NCI-H748 (cell line): ENCODE measurements around the gene ZCCHC7.
A peak's percentile ranks its signal among the peaks of the same experiment; 100 is the strongest.

ENCODE experiments used
- DNase-seq: peaks from one replicate; lab custom pipeline; 2025; ENCODE audit not compliant: unreplicated experiment; lab: John Stamatoyannopoulos, UW

The ZCCHC7 gene

GRCh38 chr9:37332578-37332977 is 212.2 kb downstream of the ZCCHC7 start:
- no peak for DNase-seq

- no peak for DNase-seq
These were observed 212.9 kb downstream of the ZCCHC7 start for GRCh38 chr9:37333288-37333687.

- no peak for DNase-seq
These were observed 214.9 kb downstream of the ZCCHC7 start for GRCh38 chr9:37335238-37335637.

- DNase-seq = no peak
These were observed 215.8 kb downstream of the ZCCHC7 start for GRCh38 chr9:37336150-37336549.

GRCh38 chr9:37337301-37337890 is 217.0 kb downstream of the ZCCHC7 start:
- no peak for DNase-seq

GRCh38 chr9:37338218-37338617 is 217.8 kb downstream of the ZCCHC7 start:
- no peak for DNase-seq

GRCh38 chr9:37339923-37340322 is 219.5 kb downstream of the ZCCHC7 start:
- DNase-seq = no peak

GRCh38 chr9:37340961-37341360 is 220.6 kb downstream of the ZCCHC7 start:
- no peak for DNase-seq

- DNase-seq = no peak
These were observed 221.3 kb downstream of the ZCCHC7 start for GRCh38 chr9:37341704-37342103.

GRCh38 chr9:37342493-37342892 is 222.1 kb downstream of the ZCCHC7 start:
- DNase-seq = no peak

GRCh38 chr9:37342895-37343294 is 222.5 kb downstream of the ZCCHC7 start:
- DNase-seq = no peak

- no peak for DNase-seq
These were observed 223.3 kb downstream of the ZCCHC7 start for GRCh38 chr9:37343724-37344123.

- DNase-seq = no peak
These were observed 224.7 kb downstream of the ZCCHC7 start for GRCh38 chr9:37345038-37345437.

GRCh38 chr9:37348917-37349316 is 228.5 kb downstream of the ZCCHC7 start:
- peak; percentile 37 for DNase-seq

- no peak for DNase-seq
These were observed 230.3 kb downstream of the ZCCHC7 start for GRCh38 chr9:37350486-37351190.

- no peak for DNase-seq
These were observed 233.4 kb downstream of the ZCCHC7 start for GRCh38 chr9:37353791-37354190.

GRCh38 chr9:37362430-37362829 is 242.1 kb downstream of the ZCCHC7 start:
- DNase-seq = no peak

GRCh38 chr9:37363124-37363523 is 242.8 kb downstream of the ZCCHC7 start:
- DNase-seq = no peak

GRCh38 chr9:37364136-37364535 is 243.8 kb downstream of the ZCCHC7 start:
- DNase-seq = no peak

- DNase-seq = peak; percentile 26
These were observed 244.5 kb downstream of the ZCCHC7 start for GRCh38 chr9:37364751-37365360.

GRCh38 chr9:37369671-37370070 is 249.3 kb downstream of the ZCCHC7 start:
- no peak for DNase-seq

- no peak for DNase-seq
These were observed 249.9 kb downstream of the ZCCHC7 start for GRCh38 chr9:37370282-37370681.
